HG02642 (cell line): ENCODE data around the gene GPC6.

ENCODE experiments used
- ATAC-seq: cut with Tn5 transposase; IDR thresholded peaks from one replicate; pipeline ENCODE4 v1.9.1; 2021; ENCODE audit warnings: mild to moderate bottlenecking; ENCODE audit not compliant: unreplicated experiment, poor library complexity

GPC6 gene

DNA sequence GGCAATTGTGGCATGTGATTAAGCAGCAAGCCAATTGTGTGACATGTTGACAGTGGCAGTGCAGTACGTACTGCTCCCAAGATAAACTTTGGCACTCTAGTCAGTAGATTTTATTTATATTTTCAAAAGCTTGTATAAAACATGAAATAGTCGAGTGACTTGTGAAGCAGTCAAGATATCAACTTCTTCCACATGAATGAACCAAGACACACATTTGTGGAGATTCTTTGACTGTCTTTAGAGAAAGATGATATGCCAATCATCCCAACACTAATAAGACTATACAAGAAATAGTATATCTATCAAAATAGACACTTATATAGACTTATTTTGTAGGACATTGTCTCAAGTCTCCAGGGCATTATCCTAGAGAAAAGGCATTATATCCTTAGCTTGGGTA lies 714.8 kb downstream of the GPC6 start:
- ATAC-seq, result no peak

DNA sequence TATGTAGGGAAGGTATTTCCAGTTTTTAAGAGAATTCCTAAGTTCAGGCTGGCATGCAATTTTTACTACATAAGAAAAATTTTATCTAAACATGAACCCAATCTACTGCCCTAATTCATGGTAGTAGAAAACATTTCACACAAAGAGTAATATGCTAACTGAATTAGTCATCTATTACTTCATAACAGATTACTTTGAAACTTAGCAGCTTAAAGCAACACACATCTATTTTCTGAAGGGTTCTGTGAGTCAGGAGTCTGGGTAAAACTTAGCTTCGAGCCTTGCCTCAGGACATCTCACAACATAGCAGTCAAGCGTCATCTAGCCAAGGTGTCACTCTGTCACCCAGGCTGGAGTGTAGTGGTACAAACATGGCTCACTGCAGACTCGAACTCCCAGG lies 715.4 kb downstream of the GPC6 start:
- no peak for ATAC-seq

DNA sequence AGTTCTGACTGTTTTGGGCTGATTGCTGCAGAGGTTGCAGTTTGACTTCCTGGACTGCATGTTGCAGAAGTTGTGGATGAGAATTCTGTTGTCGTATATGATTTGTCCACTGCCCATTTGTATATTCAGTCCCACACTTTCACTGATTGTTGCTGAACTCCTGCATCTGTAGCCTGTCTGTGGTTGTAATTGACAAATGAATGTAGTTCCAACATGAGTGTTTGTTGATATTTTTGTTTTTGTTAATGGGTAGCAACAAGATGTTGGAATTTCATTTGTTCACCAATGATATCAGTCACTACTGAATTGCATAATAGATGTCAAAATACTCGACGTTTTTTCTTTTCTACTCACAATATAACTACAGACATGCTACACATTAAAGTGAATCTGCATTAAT lies 719.0 kb downstream of the GPC6 start:
- no peak for ATAC-seq

DNA sequence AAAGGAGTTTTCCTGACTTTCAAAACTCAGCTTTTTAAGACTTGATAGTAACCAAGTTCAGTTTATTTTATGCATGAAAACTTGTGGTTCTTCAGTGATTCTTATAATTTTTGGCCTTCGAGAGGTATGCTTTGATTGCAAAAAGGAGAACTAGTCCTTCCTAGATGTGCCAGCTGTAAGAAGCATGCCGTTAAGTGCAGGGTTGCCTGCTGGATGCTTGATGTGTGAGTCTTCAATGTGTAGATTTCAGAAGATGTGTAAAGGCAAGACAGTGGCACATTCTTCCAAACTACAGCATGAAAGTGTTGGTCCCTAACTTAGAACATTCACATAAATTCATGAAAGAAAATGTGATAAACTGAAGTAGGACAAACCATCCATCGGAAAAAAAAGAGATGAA lies 720.4 kb downstream of the GPC6 start:
- ATAC-seq, result no peak

DNA sequence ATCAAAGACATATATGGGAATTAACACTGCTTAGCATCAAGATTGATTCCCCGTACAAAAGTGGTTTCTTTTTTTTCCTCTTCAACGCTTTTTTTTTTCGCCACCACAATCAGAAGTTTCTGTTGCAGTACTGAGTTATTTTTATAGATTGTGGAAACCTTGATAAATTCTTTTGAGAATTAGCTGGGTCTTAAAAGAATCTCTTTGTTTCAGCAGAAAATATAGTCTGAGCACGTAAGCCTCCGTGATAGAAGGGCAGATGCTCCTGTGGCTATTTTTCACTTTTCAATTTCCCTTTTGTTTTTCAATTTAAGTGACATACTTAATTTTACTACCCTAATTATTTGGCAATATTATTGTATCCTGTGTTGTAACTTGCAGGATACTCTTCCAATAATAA lies 721.0 kb downstream of the GPC6 start:
- ATAC-seq, result no peak

DNA sequence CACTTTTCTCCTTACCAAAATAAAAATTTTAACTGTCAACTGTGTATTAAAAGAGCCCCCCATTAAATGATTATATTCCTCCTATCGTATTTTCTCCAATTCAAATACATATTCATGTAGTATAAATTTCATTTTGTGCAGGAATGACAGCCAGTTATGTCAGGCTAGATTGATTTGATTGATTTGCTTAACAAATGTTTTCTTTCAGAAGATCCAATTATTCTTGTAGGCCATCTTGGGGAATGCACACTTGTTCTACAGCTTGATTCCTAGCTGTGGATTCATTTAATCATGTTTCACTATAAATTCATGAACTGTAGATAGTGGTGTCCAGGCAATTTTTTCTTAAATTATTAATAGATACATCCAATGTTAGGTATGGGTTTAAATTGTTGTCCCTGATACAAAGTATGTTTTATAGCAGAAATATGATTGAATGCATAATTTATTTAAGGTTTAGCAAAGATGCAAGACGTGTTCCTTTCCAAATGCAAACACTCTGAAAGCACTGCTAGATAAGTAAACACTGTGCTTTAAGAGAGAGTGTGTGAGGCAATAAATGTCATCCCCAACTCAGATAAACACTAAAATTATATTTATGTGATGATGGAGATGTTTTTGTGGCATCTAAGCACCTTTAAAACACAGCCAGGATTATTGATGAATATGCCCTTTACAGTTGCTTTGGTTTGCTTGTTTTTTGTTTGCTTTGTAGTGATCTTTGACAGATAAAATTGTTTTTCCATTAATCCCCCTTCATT lies 721.7 kb downstream of the GPC6 start:
- ATAC-seq, result no peak

DNA sequence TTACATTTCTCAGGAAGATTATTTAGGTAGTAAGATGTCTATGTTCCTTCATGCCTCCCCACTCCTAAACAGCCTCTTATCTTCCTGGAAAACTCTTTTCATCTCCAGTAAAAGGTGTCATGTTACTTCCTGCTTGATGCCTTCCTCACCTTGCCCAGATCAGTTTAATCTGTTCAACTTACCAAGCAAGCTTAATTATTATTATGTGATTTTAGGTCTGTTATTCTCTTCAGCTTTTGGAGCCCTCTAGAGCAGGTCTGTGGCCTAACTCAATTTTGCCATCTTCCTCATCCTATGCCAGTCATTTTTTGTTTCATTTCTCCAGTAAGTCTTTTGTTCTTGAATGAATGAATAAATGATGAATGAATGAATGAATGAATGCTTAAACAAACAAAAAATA lies 724.5 kb downstream of the GPC6 start:
- ATAC-seq, result no peak

DNA sequence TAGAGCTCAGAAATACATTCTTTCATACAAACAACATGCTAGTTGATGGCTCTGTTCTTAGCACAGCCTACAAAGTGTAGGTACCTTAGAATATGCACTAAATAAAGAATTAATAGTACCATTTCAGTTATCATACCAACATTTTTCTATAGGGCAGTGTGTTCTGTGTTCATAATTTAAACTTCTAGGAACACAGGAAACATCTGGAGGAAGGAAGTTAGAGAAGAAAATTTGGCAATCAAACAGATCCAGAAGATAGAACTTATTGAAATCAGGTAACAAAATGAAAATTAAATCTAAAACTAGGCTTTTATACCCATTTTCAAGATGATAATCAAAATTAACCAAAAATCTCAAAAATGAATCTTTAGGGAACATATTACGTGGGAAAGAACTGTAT lies 725.3 kb downstream of the GPC6 start:
- no peak for ATAC-seq

DNA sequence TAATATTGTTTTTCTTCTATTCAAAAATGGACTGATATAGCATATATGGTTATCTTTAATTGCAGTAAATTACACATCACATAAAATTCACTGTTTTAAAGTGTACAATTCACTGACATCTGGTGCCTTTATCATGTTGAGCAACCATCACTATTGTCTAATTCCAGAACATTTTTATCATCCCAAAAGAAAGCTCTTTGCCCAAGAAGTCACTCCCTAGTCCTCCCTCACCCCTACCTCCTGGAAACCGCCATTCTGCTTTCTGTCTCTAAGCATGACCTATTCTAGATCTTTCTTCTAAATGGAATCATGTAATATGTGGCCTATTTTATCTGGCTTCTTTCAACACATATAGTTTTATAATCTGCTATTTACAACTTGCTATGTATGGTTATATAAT lies 727.2 kb downstream of the GPC6 start:
- no peak for ATAC-seq

DNA sequence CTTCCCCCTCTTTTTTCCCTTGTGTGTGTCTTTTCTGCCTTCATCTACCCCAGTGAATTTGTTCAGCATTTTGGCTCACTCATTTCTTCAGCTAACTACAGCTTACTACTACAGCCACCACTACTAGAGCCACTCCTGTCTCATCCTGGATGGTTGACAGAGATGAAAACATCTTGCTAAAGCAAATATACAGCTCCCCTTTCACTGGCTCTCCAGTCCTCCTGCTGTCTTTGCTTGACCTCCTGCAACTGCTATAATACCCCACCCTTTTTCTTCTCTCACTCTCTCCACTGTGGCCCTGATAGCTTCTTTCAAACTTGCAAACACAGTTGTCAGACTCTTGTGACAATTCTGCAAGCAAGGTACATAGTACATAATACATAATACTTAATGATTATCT lies 729.3 kb downstream of the GPC6 start:
- no peak for ATAC-seq

DNA sequence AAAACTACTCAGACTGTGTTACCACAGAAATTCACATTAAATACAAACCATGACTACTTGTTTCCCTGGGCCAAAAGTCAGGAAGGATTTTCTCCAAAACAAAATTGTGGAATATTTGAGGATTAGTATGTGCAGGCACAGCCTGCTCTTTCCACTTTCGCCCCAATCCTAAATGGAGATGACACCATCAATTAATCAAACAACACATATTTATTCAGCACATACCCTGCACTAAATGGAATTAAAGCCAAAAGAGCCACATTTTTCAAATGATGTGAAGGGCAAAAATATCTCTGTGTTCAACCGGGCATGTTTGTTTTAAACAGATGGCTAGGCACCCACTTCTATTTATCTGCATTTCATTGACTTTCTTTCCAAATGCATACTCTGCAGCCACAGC lies 729.8 kb downstream of the GPC6 start:
- no peak for ATAC-seq

DNA sequence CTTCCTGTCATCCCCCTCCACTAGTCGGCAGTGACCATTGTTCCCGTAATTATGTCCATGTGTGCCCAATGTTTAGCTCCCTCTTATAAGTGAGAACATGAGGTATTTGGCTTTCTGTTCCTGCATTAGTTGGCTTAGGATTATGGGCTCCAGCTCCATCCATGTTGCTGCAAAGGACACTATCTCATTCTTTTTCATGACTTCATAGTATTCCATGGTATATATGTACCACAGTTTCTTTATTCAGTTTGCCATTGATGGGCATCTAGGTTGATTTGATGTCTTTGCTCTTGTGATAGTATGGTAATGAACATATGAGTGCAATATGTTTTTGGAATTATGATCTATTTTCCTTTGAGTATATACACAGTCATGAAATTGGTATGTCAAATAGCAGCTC lies 730.8 kb downstream of the GPC6 start:
- ATAC-seq, result no peak

DNA sequence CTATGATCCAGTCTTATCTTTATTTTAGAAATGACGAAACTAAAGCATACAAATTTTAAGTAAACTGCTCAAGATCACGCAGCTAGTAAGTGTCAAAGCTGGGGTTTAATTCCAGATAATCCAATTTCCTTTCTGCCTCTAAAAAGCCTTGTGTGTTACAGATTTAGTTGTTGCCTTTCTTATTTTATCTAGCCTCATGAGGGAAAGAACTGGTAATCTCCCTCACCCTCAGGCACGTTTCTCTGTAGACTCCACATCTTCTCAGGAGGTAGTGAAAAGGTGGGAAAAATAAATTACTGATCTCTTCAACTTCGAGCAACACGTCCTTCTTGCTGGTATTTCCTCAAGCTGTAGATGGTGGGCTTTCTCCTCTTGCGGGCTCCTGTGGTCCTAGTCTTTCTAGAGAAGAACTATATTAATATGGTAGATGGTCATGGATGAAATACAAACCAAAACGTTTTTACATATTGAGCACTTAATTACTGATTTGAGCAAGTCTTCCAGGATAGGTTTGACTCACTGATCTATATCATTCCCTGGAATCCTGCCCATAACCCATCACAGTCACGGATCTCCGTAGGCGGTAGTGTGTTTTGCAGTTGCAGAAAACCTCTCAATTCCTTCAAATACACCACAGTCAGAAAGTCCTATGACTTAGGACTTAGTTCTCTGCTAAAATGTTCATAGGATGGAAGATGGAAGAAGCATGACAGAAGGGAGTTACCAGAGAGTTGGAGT lies 733.4 kb downstream of the GPC6 start:
- no peak for ATAC-seq

DNA sequence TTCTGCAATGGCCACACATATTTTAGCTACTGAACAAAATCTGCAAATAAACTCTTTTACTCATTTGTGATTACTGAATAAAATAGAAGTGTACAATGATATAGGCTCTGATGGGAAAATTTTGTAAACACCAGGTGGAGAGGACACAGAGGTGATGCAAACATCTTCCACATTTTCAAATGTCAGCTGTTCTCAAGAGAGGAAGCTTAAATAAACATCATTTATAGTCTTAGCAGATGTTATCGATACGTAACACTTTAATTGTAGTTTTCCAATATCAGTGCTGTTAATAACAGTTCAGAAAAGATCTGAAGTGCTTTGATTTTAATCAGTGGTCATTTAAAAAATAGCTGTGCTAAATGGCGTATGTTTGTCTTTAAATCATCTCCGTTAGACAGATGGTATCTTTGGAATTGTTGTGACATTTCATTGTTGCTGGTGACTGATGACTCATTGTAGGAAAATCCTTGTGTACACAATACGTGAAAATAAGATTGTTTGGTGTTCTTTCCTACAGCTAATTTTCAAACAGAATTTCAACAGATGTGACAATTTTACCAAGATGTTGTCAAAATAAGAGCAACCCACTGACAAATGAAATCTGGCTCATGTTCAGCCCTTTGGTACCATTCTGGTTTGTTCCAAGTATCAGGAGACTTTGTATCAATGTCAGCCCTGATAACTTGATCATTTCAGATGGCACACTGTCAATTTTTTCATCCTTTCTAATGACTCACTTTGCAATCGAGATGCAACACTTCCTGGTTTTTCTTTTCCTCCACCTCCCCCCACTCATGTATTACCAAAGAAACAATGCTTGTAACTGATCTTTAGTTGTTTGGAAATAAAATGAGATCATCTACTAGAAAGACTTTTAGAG lies 736.9 kb downstream of the GPC6 start:
- no peak for ATAC-seq

DNA sequence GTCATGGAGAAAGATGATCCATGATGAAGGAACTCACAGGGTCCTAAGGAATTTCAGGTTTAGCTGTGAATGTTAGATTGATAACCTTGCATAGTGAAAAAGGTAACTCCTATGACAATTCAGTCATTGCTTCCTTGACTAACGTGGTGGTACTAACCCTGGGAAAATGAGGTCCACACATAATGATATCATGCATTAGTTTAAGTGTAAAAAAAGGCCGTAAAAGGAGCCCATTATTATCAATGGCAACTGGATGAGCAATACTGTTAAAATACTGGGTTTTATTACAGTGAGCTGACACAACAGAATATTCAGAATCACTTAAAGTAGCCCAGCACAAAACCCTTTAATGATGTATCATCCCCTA lies 737.5 kb downstream of the GPC6 start:
- no peak for ATAC-seq

DNA sequence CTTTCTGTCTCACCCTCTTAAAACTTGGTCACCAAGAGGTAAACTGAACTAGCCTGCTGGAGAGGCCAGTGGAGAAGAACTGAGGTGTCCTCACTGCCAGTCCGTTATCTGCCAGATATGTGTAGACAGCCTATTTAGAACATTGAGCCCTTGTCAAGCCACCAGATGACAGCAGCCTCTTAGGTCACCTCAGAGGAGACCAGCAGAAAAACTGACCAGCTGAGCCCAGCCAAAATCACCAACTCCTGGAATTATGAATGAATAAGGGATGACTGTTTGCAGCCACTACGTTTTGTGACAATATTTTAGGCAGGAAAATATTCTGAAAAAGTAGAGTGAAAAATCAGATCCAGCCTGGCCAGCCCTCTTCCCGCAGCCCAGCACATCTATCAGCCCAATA lies 739.0 kb downstream of the GPC6 start:
- ATAC-seq, result no peak

DNA sequence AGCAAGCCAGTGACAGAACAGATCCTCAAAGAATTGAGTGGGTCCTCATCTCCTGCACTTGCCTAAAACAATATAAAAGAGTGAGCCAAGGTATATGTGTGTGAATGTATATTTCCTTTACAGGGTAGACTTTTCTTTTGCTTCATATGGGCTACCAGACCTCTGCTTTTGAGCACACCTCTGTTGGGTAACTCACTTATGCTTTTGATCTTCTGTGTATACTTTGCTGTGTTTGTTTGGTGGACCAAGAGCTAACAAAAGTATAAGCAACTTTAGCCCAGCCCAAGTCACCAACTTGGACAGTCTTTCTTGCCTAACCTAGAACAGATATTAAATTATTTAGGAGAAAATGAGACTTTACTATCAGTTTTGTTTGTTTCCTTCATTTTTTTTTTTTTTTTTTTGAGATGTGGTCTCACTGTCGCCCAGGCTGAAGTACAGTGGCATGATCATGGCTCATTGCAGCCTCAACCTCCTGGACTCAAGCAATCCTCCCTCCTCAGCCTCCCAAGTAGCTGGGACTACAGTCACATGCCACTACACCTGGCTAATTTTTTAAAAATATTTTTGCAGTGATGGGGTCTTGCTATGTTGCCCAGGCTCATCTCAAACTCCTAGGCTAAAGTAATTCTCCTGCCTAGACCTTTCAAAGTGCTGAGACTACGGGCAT lies 739.8 kb downstream of the GPC6 start:
- ATAC-seq, result no peak

DNA sequence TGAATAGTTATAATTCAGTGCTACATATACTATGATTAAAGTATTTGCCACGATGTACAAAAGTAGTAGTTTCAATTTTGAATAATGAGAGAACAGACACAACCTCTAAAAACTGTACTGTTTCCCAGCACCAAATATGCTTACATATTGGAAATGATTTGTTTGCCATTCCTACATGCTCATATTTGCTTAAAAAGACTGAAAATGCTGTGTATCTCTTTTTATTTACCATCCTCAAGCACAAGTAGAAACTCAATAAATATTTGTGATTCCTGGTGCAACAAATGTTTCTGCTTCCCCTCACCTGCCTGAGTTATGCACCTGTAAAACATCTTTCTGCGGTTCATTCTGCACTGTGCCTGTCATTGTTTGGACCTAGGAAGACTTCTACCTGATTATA lies 740.7 kb downstream of the GPC6 start:
- ATAC-seq, result no peak

DNA sequence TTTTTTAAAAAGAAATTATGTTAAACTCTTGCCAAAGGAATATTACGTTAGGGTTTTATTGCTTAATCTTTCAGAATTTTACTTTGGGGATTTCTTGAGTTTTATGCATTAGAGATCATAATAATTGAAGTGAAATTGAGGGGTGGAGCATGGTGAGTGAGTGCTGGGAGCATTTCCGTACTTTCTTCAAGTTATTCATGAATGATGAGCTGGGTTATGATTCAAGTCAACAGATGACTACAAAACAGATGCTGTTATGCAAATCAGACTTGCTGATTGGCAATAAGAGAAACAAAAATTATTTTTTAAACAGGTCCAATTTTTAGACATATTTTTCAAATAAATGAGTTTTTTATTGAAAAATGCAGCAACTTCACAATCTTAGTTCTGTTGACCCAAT lies 748.6 kb downstream of the GPC6 start:
- ATAC-seq, result no peak

DNA sequence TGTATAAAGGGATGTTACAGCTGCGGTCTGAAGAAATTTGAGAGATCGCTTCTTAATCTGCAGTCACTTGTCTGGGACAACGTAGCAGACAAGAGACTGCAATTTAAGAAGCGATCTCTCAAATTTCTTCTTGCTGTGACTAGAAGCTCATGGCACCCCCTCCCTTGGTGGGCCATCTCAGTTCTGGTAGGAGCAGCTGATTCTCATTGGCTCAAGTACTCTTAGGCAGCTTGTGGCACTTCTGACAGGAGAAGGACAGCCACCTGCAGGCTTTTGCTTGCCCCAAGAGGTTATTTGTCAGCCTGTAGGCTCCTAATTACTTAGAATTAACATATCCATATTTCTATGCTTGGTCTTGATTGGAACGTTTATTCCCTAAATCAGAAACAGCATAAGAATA lies 749.9 kb downstream of the GPC6 start:
- ATAC-seq, result no peak

DNA sequence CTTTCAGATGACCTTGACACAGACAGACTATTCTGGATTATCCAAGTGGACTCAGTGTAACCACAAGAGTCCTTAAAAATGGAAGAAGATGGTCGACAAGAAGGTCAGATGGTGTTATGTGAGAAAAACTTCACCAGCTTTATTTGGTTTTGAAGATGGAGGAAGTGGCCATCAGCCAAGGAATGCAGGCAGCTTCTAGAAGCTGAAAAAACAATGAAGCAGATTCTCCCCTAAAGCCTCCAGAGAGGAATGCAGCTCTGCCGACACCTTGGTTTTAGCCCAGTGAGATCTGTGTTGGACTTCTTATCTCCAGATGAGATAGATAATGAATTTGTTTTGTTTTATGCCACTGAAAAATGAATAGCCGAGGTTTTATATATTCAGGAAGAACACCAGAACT lies 751.4 kb downstream of the GPC6 start:
- ATAC-seq, result no peak
